T-cell (primary cell): ENCODE results near the gene PRKN. TPM values are rescaled to one million over a fixed set of nuclear protein-coding genes. Genes with fewer than 3 reads are reported as not detected.

Source experiments
- ATAC-seq, 4 experiments: fragments of 200-7000 bp in 3 of 4; fragments of 150-1000 bp in 1 of 4; cut with Tn5 transposase; replicated peaks in 1 of 4; 1 replicate in 3 of 4; 2 replicates in 1 of 4; pipeline ENCODE4 v1.10.0; 2021; ENCODE audit warnings: moderate library complexity in 3 of 4, mild to moderate bottlenecking in 2 of 4, moderate number of reproducible peaks in 1 of 4
- CTCF ChIA-PET, 2 donors: fragments of 300-600 bp; sonication (Branson Sonifier 250); formaldehyde crosslinking; loops; one replicate each; lab custom pipeline; 2022; ENCODE audit warnings: antibody characterized with exemption in 2 of 2; lab: Charles Lee
- POLR2A ChIA-PET, 2 donors: fragments of 300-600 bp; sonication (Branson Sonifier 250); formaldehyde crosslinking; loops; one replicate each; lab custom pipeline; 2022; ENCODE audit warnings: antibody characterized with exemption in 2 of 2; lab: Charles Lee
- DNase-seq, 35 experiments: peaks; one replicate each; pipeline versions ENCODE4 v3.0.0 to v3.0.0-alpha.2; 2013 to 2023
- H3K27ac ChIP-seq: one replicate; pipeline ENCODE4 v1.5.1; 2013; ENCODE audit warnings: low read length
- H3K27me3 ChIP-seq, 2 experiments: replicated peaks in 1 of 2; 1 replicate in 1 of 2; 2 replicates in 1 of 2; pipeline versions ENCODE4 v1.6.1 to v1.7.0; 2013; ENCODE audit warnings: low read length in 1 of 2, mixed read lengths in 1 of 2; ENCODE audit not compliant: control insufficient read depth in 2 of 2, insufficient read depth in 2 of 2; ENCODE audit errors: extremely low read depth in 1 of 2
- H3K36me3 ChIP-seq, 2 donors: 1 replicate in 1 of 2; 2 replicates in 1 of 2; pipeline versions ENCODE4 v1.6.1 to v1.7.0; 2013; ENCODE audit warnings: low read length in 1 of 2; ENCODE audit not compliant: control insufficient read depth in 2 of 2, insufficient read depth in 1 of 2; ENCODE audit errors: extremely low read depth in 1 of 2
- H3K4me1 ChIP-seq, 2 experiments: 1 replicate in 1 of 2; 2 replicates in 1 of 2; pipeline versions ENCODE4 v1.6.1 to v1.7.0; 2013; ENCODE audit warnings: low read length in 2 of 2, mixed read lengths in 1 of 2; ENCODE audit not compliant: insufficient read depth in 2 of 2, control insufficient read depth in 1 of 2; ENCODE audit errors: extremely low read depth in 1 of 2
- H3K4me3 ChIP-seq, 2 donors: 1 replicate in 1 of 2; 2 replicates in 1 of 2; pipeline versions ENCODE4 v1.5.1 to v1.7.0; 2013; ENCODE audit warnings: mild to moderate bottlenecking in 2 of 2, low read length in 1 of 2, moderate library complexity in 1 of 2; ENCODE audit not compliant: control insufficient read depth in 1 of 2; ENCODE audit errors: extremely low read depth in 1 of 2
- H3K9me3 ChIP-seq: 2 replicates; pipeline ENCODE4 v1.7.0; 2013
- H3K27ac Mint-ChIP-seq, 2 donors: one replicate each; pipeline ENCODE4 v1.8.0; 2020 to 2021; ENCODE audit warnings: mild to moderate bottlenecking in 2 of 2, mixed read lengths in 2 of 2
- H3K27me3 Mint-ChIP-seq, 2 donors: one replicate each; pipeline ENCODE4 v1.8.0; 2021 to 2022; ENCODE audit warnings: mixed read lengths in 2 of 2
- H3K36me3 Mint-ChIP-seq: one replicate; pipeline ENCODE4 v1.8.0; 2021; ENCODE audit warnings: mixed read lengths
- H3K4me1 Mint-ChIP-seq, 3 donors: one replicate each; pipeline ENCODE4 v1.8.0; 2020 to 2022; ENCODE audit warnings: mixed read lengths in 3 of 3, mild to moderate bottlenecking in 1 of 3
- H3K4me3 Mint-ChIP-seq, 3 donors: one replicate each; pipeline ENCODE4 v1.8.0; 2020 to 2022; ENCODE audit warnings: mild to moderate bottlenecking in 3 of 3, mixed read lengths in 3 of 3, moderate library complexity in 3 of 3
- H3K9me3 Mint-ChIP-seq, 3 donors: one replicate each; pipeline ENCODE4 v1.8.0; 2020 to 2022; ENCODE audit warnings: mixed read lengths in 3 of 3
- WGBS: methylation state at CpG from one replicate; pipeline ENCODE4 v1.1.5; 2013; ENCODE audit warnings: missing lambda C conversion rate; ENCODE audit not compliant: insufficient coverage; 5-methylcytosine and 5-hydroxymethylcytosine counted together
- total RNA-seq, 35 experiments: library from RNA in 6 of 35; stranded (reverse) in 6 of 35; fragments of 120-200 nt in 1 of 35; gene quantifications; one replicate each; pipeline versions ENCODE4 v1.2.1 to v1.2.4 and lab custom pipeline; 2013 to 2026

Gene PRKN
- total RNA-seq, 5 donors from 2014 or later (not counting 1 experiment from before 2014, with no cell fraction given): 3.4 to 7.7 (median 6.1) TPM

DNA sequence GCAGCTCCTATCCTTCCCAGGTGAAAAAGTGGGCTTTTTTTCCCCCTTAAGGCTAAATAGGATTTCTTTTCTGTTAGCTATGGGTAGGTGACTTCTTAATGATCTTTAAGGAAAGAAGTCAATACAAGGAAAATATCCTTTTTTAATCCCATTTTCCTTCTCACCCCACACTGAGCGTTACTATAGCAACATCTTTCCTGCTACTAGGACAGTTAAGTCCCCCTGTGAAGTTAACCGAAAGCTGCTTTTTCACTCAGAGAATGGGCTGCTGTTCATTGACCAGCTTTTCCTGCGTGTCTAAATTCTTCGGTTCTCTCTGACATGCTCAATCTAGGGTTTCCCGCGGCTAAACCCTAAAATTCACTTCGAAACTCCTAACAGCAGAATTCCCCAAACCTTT lies 1280.6 kb downstream of the PRKN start:
- H3K4me1 Mint-ChIP-seq: peaks cover 0 to 10% (median 6%) of the 10 kb centered on the region in 3 donors
- Histone ChIP-seq H3K4me3 (no peak overlapping the region), H3K27ac (no peak overlapping the region), H3K4me1 (no peaks in the 10 kb centered on the region), H3K36me3 (no peaks in the 10 kb centered on the region), H3K27me3 (no peaks in the 10 kb centered on the region), H3K9me3 (no peaks in the 10 kb centered on the region)
- DNase-seq (no peak), ATAC-seq (no peak)
- H3K9me3 Mint-ChIP-seq: no peaks in the 10 kb centered on the region
- no peaks in the 10 kb centered on the region for H3K36me3 Mint-ChIP-seq
- WGBS: 90% methylated on average over 4 of the region's 7 CpGs
- no peak overlapping the region for H3K4me3 Mint-ChIP-seq
- no peaks in the 10 kb centered on the region for H3K27me3 Mint-ChIP-seq
- POLR2A ChIA-PET: no interaction called here
- no peak overlapping the region for H3K27ac Mint-ChIP-seq
- CTCF ChIA-PET: no interaction called here

DNA sequence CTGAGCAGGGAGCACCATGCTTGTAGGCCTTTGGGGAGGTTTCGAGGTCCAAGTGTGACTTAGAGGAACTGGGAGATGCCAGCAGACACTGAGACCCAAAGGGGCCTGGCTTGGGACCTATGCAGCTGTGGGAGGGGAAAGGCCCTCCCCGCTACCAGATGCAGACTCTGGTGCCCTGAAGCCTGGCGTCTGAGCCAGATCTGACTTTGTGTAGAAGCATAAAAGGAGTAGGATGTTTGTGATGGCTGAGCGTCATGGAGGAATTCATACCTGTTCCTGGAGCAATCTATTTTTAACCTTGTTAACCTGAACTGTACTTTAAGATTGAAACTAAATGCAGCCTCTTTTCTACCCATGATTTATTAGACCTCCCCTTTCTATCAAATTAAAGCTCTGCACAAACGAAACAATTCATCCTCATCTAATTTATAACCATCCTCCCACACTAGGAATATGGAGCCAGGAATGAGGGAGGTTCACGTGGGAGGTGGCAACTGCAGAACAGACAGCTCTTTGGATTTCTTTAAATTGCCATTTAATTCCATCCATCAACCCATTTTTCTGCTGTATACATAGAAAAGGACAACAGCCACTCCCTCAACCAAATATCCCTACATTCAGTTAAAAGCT lies 1281.2 kb downstream of the PRKN start:
- H3K27ac Mint-ChIP-seq: no peak overlapping the region
- Histone ChIP-seq H3K9me3 (no peaks in the 10 kb centered on the region), H3K36me3 (no peaks in the 10 kb centered on the region), H3K27ac (no peak overlapping the region), H3K4me1 (no peaks in the 10 kb centered on the region), H3K4me3 (no peak overlapping the region), H3K27me3 (no peaks in the 10 kb centered on the region)
- H3K4me1 Mint-ChIP-seq: peaks cover 0 to 10% (median 6%) of the 10 kb centered on the region in 3 donors
- no peaks in the 10 kb centered on the region for H3K9me3 Mint-ChIP-seq
- ChIA-PET POLR2A (no interaction called here), CTCF (no interaction called here)
- WGBS: no CpG with 5 or more reads among the region's 6 CpGs
- no peaks in the 10 kb centered on the region for H3K27me3 Mint-ChIP-seq
- no peaks in the 10 kb centered on the region for H3K36me3 Mint-ChIP-seq
- DNase-seq (no peak), ATAC-seq (no peak)
- H3K4me3 Mint-ChIP-seq: no peak overlapping the region

GRCh38 chr6:161445021-161445799 lies 1282.4 kb downstream of the PRKN start:
- ChIA-PET CTCF (no interaction called here), POLR2A (no interaction called here)
- no peaks in the 10 kb centered on the region for H3K36me3 ChIP-seq
- H3K4me3 ChIP-seq: no peak overlapping the region
- Mint-ChIP-seq H3K9me3 (no peaks in the 10 kb centered on the region), H3K36me3 (no peaks in the 10 kb centered on the region), H3K27ac (no peak overlapping the region), H3K4me3 (no peak overlapping the region), H3K4me1 (peaks cover 0 to 10% (median 6%) of the 10 kb centered on the region in 3 donors), H3K27me3 (peaks cover 0 to 2% of the 10 kb centered on the region in 2 donors)
- H3K27ac ChIP-seq: no peak overlapping the region
- H3K27me3 ChIP-seq: no peaks in the 10 kb centered on the region
- no peak for DNase-seq
- no peak for ATAC-seq
- 72% methylated on average over 16 of the region's 20 CpGs for WGBS
- H3K4me1 ChIP-seq: no peaks in the 10 kb centered on the region
- no peaks in the 10 kb centered on the region for H3K9me3 ChIP-seq

DNA sequence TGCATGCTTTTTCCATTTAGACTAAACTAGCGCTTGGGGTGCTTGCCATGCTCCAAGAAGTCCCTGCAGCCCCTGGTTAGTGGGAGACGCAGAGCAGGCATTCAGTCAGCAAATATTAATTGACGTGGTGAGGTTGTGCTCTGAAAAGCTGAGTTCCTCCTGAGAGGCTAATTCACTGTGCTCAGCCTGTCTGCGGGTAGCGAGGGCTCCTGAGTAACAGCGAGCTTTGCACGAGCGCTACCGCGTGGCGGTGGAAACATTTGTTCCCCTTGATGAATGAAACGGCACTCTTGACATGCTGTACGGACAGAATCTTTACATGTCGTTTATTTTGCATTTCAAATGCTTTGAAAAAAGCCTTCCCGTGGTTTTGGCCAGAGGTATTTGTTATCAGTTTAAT lies 1283.1 kb downstream of the PRKN start:
- H3K9me3 ChIP-seq: no peaks in the 10 kb centered on the region
- peaks cover 0 to 10% (median 6%) of the 10 kb centered on the region in 3 donors for H3K4me1 Mint-ChIP-seq
- H3K27me3 ChIP-seq: no peaks in the 10 kb centered on the region
- H3K4me3 Mint-ChIP-seq: no peak overlapping the region
- CTCF ChIA-PET: no interaction called here
- DNase-seq (peak in 1 of 35 experiments; percentile 3), ATAC-seq (no peak)
- POLR2A ChIA-PET: no interaction called here
- no peaks in the 10 kb centered on the region for H3K36me3 ChIP-seq
- H3K9me3 Mint-ChIP-seq: no peaks in the 10 kb centered on the region
- H3K4me1 ChIP-seq: no peaks in the 10 kb centered on the region
- no peaks in the 10 kb centered on the region for H3K36me3 Mint-ChIP-seq
- peaks cover 0 to 2% of the 10 kb centered on the region in 2 donors for H3K27me3 Mint-ChIP-seq
- H3K27ac Mint-ChIP-seq: no peak overlapping the region
- no peak overlapping the region for H3K27ac ChIP-seq
- H3K4me3 ChIP-seq: no peak overlapping the region
- WGBS: 62% methylated on average over 12 of the region's 15 CpGs

DNA sequence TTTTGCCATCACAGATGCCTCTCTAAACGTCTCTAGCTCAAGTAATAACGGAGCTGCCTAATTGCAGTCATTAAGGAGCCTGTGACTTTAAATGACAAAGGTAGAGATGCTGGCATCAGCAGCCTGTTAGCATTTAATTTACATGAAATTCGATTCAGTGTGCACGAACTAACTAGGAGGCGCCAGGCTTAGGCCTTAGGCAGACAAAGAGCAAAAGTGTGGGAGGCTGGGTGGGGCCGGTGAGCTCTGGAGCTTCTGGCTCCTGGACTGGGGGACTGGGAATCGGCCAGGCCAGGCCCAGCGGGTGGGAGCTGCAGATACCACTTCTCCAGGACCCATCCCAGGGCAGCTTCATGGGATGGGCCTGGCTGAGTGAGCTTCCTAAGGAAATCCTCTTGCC lies 1283.7 kb downstream of the PRKN start:
- H3K27ac Mint-ChIP-seq: no peak overlapping the region
- no peaks in the 10 kb centered on the region for H3K36me3 Mint-ChIP-seq
- no peak overlapping the region for H3K4me3 ChIP-seq
- H3K4me1 Mint-ChIP-seq: peaks cover 0 to 10% (median 6%) of the 10 kb centered on the region in 3 donors
- peaks cover 0 to 2% of the 10 kb centered on the region in 2 donors for H3K27me3 Mint-ChIP-seq
- H3K4me1 ChIP-seq: no peaks in the 10 kb centered on the region
- ChIA-PET CTCF (no interaction called here), POLR2A (no interaction called here)
- no peaks in the 10 kb centered on the region for H3K9me3 Mint-ChIP-seq
- ATAC-seq (no peak), DNase-seq (no peak)
- H3K4me3 Mint-ChIP-seq: no peak overlapping the region
- 70% methylated on average over 5 of the region's 8 CpGs for WGBS
- no peaks in the 10 kb centered on the region for H3K9me3 ChIP-seq
- no peaks in the 10 kb centered on the region for H3K36me3 ChIP-seq
- no peaks in the 10 kb centered on the region for H3K27me3 ChIP-seq
- no peak overlapping the region for H3K27ac ChIP-seq

DNA sequence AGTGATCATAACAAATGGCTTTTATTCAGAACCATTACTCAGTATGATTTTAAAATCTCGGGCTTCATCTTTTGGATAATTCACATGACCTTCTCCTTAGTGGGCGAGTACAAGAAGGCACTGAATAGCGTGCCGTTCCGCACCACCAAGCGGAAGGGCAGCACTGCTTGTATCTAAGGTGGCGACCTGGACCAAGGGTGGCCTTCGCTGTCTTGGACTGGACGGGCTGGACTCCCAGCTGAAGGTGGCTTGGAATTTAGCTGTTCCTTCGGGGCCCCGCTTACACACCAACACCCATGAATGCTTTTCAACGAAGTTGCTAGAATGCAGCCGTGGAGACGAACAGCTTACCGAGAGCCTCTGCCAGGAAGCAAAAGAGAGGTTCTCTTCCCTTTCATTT lies 1285.1 kb downstream of the PRKN start:
- no peaks in the 10 kb centered on the region for H3K9me3 ChIP-seq
- Mint-ChIP-seq H3K9me3 (no peaks in the 10 kb centered on the region), H3K36me3 (no peaks in the 10 kb centered on the region), H3K27me3 (peaks cover 0 to 2% of the 10 kb centered on the region in 2 donors), H3K4me1 (peaks cover 0 to 10% (median 6%) of the 10 kb centered on the region in 3 donors), H3K27ac (no peak overlapping the region), H3K4me3 (no peak overlapping the region)
- POLR2A ChIA-PET: no interaction called here
- no peaks in the 10 kb centered on the region for H3K36me3 ChIP-seq
- ATAC-seq: no peak
- CTCF ChIA-PET: no interaction called here
- no peak for DNase-seq
- WGBS: 86% methylated on average over 12 of the region's 15 CpGs
- no peak overlapping the region for H3K27ac ChIP-seq
- no peaks in the 10 kb centered on the region for H3K4me1 ChIP-seq
- no peak overlapping the region for H3K4me3 ChIP-seq
- no peaks in the 10 kb centered on the region for H3K27me3 ChIP-seq
